Fibroblast of lung (primary cell): ENCODE data around the gene ALDH1A2.

Source experiments
- CTCF ChIP-seq, 2 donors: IDR thresholded peaks in 1 of 2; conservative IDR thresholded peaks in 1 of 2; 1 replicate in 1 of 2; 2 replicates in 1 of 2; pipeline ENCODE4 v1.5.1; 2011 to 2012; ENCODE audit warnings: low read length in 2 of 2, control low read depth in 1 of 2, inconsistent platforms in 1 of 2, low read depth in 1 of 2, mild to moderate bottlenecking in 1 of 2
- EZH2 ChIP-seq: IDR thresholded peaks from 2 replicates; pipeline ENCODE4 v1.5.1; 2012; ENCODE audit warnings: low read length, control low read depth, mild to moderate bottlenecking; ENCODE audit errors: missing control alignments

GRCh38 chr15:58019503-58020376, 45.8 kb downstream of the ALDH1A2 start:
- TF ChIP-seq CTCF (conservative IDR thresholded peaks at IDR 0.05 in 1 of 2, IDR thresholded peaks at IDR 0.05 in 1 of 2; ENCODE audit: low read depth in 1 of 2, low read length in 2 of 2) (no peak), EZH2 (no peak)
